H9 (cell line): ENCODE data around the gene CSNK1A1L. TPM values are rescaled to one million over a fixed set of nuclear protein-coding genes. Genes with fewer than 3 reads are reported as not detected.

ENCODE experiments used
- DNase-seq: peaks from one replicate; pipeline ENCODE4 v3.0.0-alpha.2; 2017
- H2AFZ ChIP-seq: one replicate; pipeline ENCODE4 v1.6.1; 2013; ENCODE audit warnings: mild to moderate bottlenecking, low read length, control low read depth, moderate library complexity
- H2AK5ac ChIP-seq: 2 replicates; pipeline ENCODE4 v1.6.1; 2013; ENCODE audit warnings: low read length, control low read depth, mixed read lengths; ENCODE audit not compliant: insufficient read length
- H2BK120ac ChIP-seq: one replicate; pipeline ENCODE4 v1.6.1; 2013; ENCODE audit warnings: low read depth, mild to moderate bottlenecking, low read length, control low read depth, inconsistent platforms; ENCODE audit not compliant: poor library complexity, severe bottlenecking
- H2BK12ac ChIP-seq: 2 replicates; pipeline ENCODE4 v1.6.1; 2013; ENCODE audit warnings: low read length, control low read depth, mixed read lengths, low read depth; ENCODE audit not compliant: insufficient read length
- H2BK15ac ChIP-seq: 2 replicates; pipeline ENCODE4 v1.6.1; 2013; ENCODE audit warnings: low read depth, low read length, control low read depth
- H2BK20ac ChIP-seq: one replicate; pipeline ENCODE4 v1.6.1; 2013; ENCODE audit warnings: low read depth, mild to moderate bottlenecking, low read length, control low read depth, inconsistent platforms; ENCODE audit not compliant: poor library complexity, severe bottlenecking
- H2BK5ac ChIP-seq: 2 replicates; pipeline ENCODE4 v1.6.1; 2013; ENCODE audit warnings: low read length, control low read depth, mixed read lengths; ENCODE audit not compliant: insufficient read length
- H3K14ac ChIP-seq: 2 replicates; pipeline ENCODE4 v1.6.1; 2013; ENCODE audit warnings: low read length, control low read depth; ENCODE audit not compliant: insufficient read depth
- H3K18ac ChIP-seq: 2 replicates; pipeline ENCODE4 v1.6.1; 2013; ENCODE audit warnings: low read depth, mild to moderate bottlenecking, mixed read lengths, low read length, control low read depth; ENCODE audit not compliant: insufficient read length
- H3K23ac ChIP-seq: 2 replicates; pipeline ENCODE4 v1.6.1; 2013; ENCODE audit warnings: low read length, control low read depth, mixed read lengths, low read depth; ENCODE audit not compliant: insufficient read length
- H3K23me2 ChIP-seq: 2 replicates; pipeline ENCODE4 v1.6.1; 2013; ENCODE audit warnings: low read depth, mild to moderate bottlenecking, mixed read lengths, low read length, control low read depth; ENCODE audit not compliant: insufficient read length, poor library complexity, severe bottlenecking
- H3K27ac ChIP-seq: 2 replicates; pipeline ENCODE4 v1.5.1; 2013; ENCODE audit warnings: low read length, control low read depth, mixed read lengths, low read depth; ENCODE audit not compliant: insufficient read length
- H3K27me3 ChIP-seq: 2 replicates; pipeline ENCODE4 v1.6.1; 2013; ENCODE audit warnings: low read length, control low read depth, inconsistent platforms; ENCODE audit not compliant: insufficient read depth
- H3K4ac ChIP-seq: 2 replicates; pipeline ENCODE4 v1.6.1; 2013; ENCODE audit warnings: low read depth, mild to moderate bottlenecking, control low read depth, inconsistent platforms, low read length, moderate library complexity
- H3K4me1 ChIP-seq: 2 replicates; pipeline ENCODE4 v1.6.1; 2013; ENCODE audit warnings: low read length, control low read depth, inconsistent platforms; ENCODE audit not compliant: insufficient read depth
- H3K4me2 ChIP-seq: 2 replicates; pipeline ENCODE4 v1.6.1; 2013; ENCODE audit warnings: low read length, control low read depth, mixed read lengths; ENCODE audit not compliant: insufficient read length, insufficient read depth
- H3K56ac ChIP-seq: 2 replicates; pipeline ENCODE4 v1.6.1; 2013; ENCODE audit warnings: low read depth, mild to moderate bottlenecking, mixed read lengths, low read length, control low read depth; ENCODE audit not compliant: insufficient read length
- H3K79me1 ChIP-seq: 2 replicates; pipeline ENCODE4 v1.6.1; 2013; ENCODE audit warnings: low read depth, mild to moderate bottlenecking, moderate library complexity, low read length, control low read depth, inconsistent platforms; ENCODE audit not compliant: insufficient read depth, poor library complexity, severe bottlenecking
- H3K79me2 ChIP-seq: 2 replicates; pipeline ENCODE4 v1.6.1; 2013; ENCODE audit warnings: low read length, control low read depth, inconsistent platforms; ENCODE audit not compliant: insufficient read depth
- H3K9ac ChIP-seq: 2 replicates; pipeline ENCODE4 v1.6.1; 2013; ENCODE audit warnings: low read length, control low read depth, mixed read lengths; ENCODE audit not compliant: insufficient read length; ENCODE audit errors: extremely low read depth
- H3K9me3 ChIP-seq: one replicate; pipeline ENCODE4 v1.6.1; 2013; ENCODE audit warnings: low read depth, low read length, inconsistent platforms; ENCODE audit not compliant: control insufficient read depth
- H3T11ph ChIP-seq: one replicate; pipeline ENCODE4 v1.6.1; 2013; ENCODE audit warnings: mild to moderate bottlenecking, low read length, control low read depth, inconsistent platforms
- H4K20me1 ChIP-seq: one replicate; pipeline ENCODE4 v1.6.1; 2013; ENCODE audit not compliant: control insufficient read depth, insufficient read length, insufficient read depth
- H4K5ac ChIP-seq: 2 replicates; pipeline ENCODE4 v1.6.1; 2013; ENCODE audit warnings: low read depth, mild to moderate bottlenecking, mixed read lengths, low read length, control low read depth; ENCODE audit not compliant: insufficient read length
- H4K8ac ChIP-seq: replicated peaks from 2 replicates; pipeline ENCODE4 v1.6.1; 2013; ENCODE audit warnings: low read length, control low read depth, mixed read lengths, low read depth; ENCODE audit not compliant: insufficient read length
- H4K91ac ChIP-seq: 2 replicates; pipeline ENCODE4 v1.6.1; 2013; ENCODE audit warnings: low read depth, mild to moderate bottlenecking, moderate library complexity, mixed read lengths, low read length, control low read depth; ENCODE audit not compliant: insufficient read length
- H3K27ac Mint-ChIP-seq, 3 experiments: 2 replicates in 2 of 3; 3 replicates in 1 of 3; pipeline ENCODE4 v1.8.0; 2020 to 2021; ENCODE audit warnings: mixed read lengths in 3 of 3, mild to moderate bottlenecking in 1 of 3, moderate library complexity in 1 of 3
- H3K27me3 Mint-ChIP-seq: 2 replicates; pipeline ENCODE4 v1.8.0; 2021; ENCODE audit warnings: low read depth, mild to moderate bottlenecking, moderate library complexity, mixed read lengths
- H3K36me3 Mint-ChIP-seq, 3 experiments: 2 replicates in 2 of 3; 3 replicates in 1 of 3; pipeline ENCODE4 v1.8.0; 2020 to 2021; ENCODE audit warnings: low read depth in 3 of 3, mixed read lengths in 3 of 3; ENCODE audit not compliant: insufficient read depth in 1 of 3
- H3K4me1 Mint-ChIP-seq, 2 experiments: 2 replicates each; pipeline ENCODE4 v1.8.0; 2020; ENCODE audit warnings: mixed read lengths in 2 of 2
- H3K4me3 Mint-ChIP-seq, 2 experiments: 2 replicates in 1 of 2; 3 replicates in 1 of 2; pipeline ENCODE4 v1.8.0; 2020 to 2021; ENCODE audit warnings: mild to moderate bottlenecking in 2 of 2, mixed read lengths in 2 of 2, moderate library complexity in 1 of 2
- H3K9me3 Mint-ChIP-seq, 2 experiments: 2 replicates in 1 of 2; 3 replicates in 1 of 2; pipeline ENCODE4 v1.8.0; 2020; ENCODE audit warnings: mild to moderate bottlenecking in 2 of 2, mixed read lengths in 2 of 2, moderate library complexity in 1 of 2
- CTCF ChIP-seq: fragments of 200-600 bp; sonication (generic); conservative IDR thresholded peaks from 3 replicates; pipeline ENCODE4 v1.8.0; 2021; ENCODE audit warnings: antibody characterized with exemption, mild to moderate bottlenecking
- WGBS: extraction: QIAGEN DNeasy Blood & Tissue Kit; methylation state at CpG from one replicate; pipeline ENCODE4 v1.1.7; 2013; ENCODE audit warnings: missing lambda C conversion rate, low lambda C conversion rate, mixed read lengths; ENCODE audit not compliant: insufficient read length; ENCODE audit errors: extremely low coverage; 5-methylcytosine and 5-hydroxymethylcytosine counted together
- total RNA-seq: library from RNA; stranded (reverse); gene quantifications from 2 replicates; pipeline ENCODE4 v1.2.1, GENCODE V29; 2021

CSNK1A1L gene
- total RNA-seq, 1 experiment from 2014 or later, result not detected

GRCh38 chr13:37069597-37070103, 35.8 kb downstream of the CSNK1A1L start:
- no peak overlapping the region for H3K18ac ChIP-seq
- H3K27me3 ChIP-seq, result no peaks in the 10 kb centered on the region
- no peak overlapping the region for H3K4me2 ChIP-seq
- no peaks in the 10 kb centered on the region; the same call in 1 of the 2 replicates for H3K4me1 ChIP-seq
- H2BK5ac ChIP-seq, result no peak overlapping the region
- Mint-ChIP-seq H3K27me3 (no peaks in the 10 kb centered on the region), H3K4me1 (peaks cover 12 to 20% of the 10 kb centered on the region in 2 experiments), H3K4me3 (no peak overlapping the region), H3K36me3 (no peaks in the 10 kb centered on the region), H3K27ac (no peak overlapping the region), H3K9me3 (no peaks in the 10 kb centered on the region)
- H3K23me2 ChIP-seq, result no peaks in the 10 kb centered on the region
- H2AK5ac ChIP-seq, result no peak overlapping the region
- H3K14ac ChIP-seq, result peak overlapping the region; percentile 13; the same call in 1 of the 2 replicates
- H3K23ac ChIP-seq, result no peak overlapping the region
- H2BK12ac ChIP-seq, result no peak overlapping the region
- H3T11ph ChIP-seq, result no peak overlapping the region
- no peaks in the 10 kb centered on the region for H4K20me1 ChIP-seq
- no peaks in the 10 kb centered on the region for H3K9me3 ChIP-seq
- H4K91ac ChIP-seq, result no peak overlapping the region
- no peak overlapping the region for H3K56ac ChIP-seq
- no peak overlapping the region for H4K5ac ChIP-seq
- H2AFZ ChIP-seq, result no peak overlapping the region
- no peak for DNase-seq
- no peak overlapping the region for H4K8ac ChIP-seq
- WGBS, result no CpG with 5 or more reads among the region's 22 CpGs
- no peak overlapping the region for H3K4ac ChIP-seq
- no peaks in the 10 kb centered on the region for H3K79me2 ChIP-seq
- no peaks in the 10 kb centered on the region for H3K79me1 ChIP-seq
- no peak overlapping the region for H3K27ac ChIP-seq
- H2BK120ac ChIP-seq, result no peak overlapping the region
- no peak overlapping the region for H2BK15ac ChIP-seq
- TF ChIP-seq CTCF, result no peak
- H2BK20ac ChIP-seq, result no peak overlapping the region
- no peak overlapping the region for H3K9ac ChIP-seq
